Measurements from ENCODE around the gene CNTN1. TPM values are rescaled to one million over a fixed set of nuclear protein-coding genes. Genes with fewer than 3 reads are reported as not detected.

Gene CNTN1
- total and polyA plus RNA-seq, 9 donors, result 21.8 to 123 (median 44.1) TPM

GRCh38 chr12:40947797-40948196 is 255.6 kb downstream of the CNTN1 start:
- Histone ChIP-seq H3K27ac (no peak overlapping the region), H3K27me3 (no peaks in the 10 kb centered on the region), H3K4me3 (no peak overlapping the region), H3K36me3 (no peaks in the 10 kb centered on the region), H3K9me3 (no peaks in the 10 kb centered on the region), H3K4me1 (ENCODE audit: insufficient read depth) (no peaks in the 10 kb centered on the region)
- DNase-seq, result no peak
- TF ChIP-seq EP300 (IDR thresholded peaks at IDR 0.05), result no peak
- TF ChIP-seq CTCF (IDR thresholded peaks at IDR 0.05), result no peak
- no peak for TF ChIP-seq POLR2A (IDR thresholded peaks at IDR 0.05)
- intact Hi-C loops (cut with DNase I), result loop anchor here in 3 of 4 donors (10.0 kb wide), 1 partner anchor 1077 kb away; no protein-coding TSS in a partner anchor
- 68 to 77% (median 77%) methylated on average over 2 of the region's 2 CpGs for WGBS, 3 donors

- TF ChIP-seq EP300 (IDR thresholded peaks at IDR 0.05) (no peak), POLR2A (IDR thresholded peaks at IDR 0.05) (no peak), CTCF (IDR thresholded peaks at IDR 0.05) (no peak)
- intact Hi-C loops (cut with DNase I), result no loop called here
- 59 to 75% (median 73%) methylated on average over 2 of the region's 2 CpGs for WGBS, 3 donors
- Histone ChIP-seq H3K27ac (no peak overlapping the region), H3K27me3 (no peaks in the 10 kb centered on the region), H3K4me1 (ENCODE audit: insufficient read depth) (no peaks in the 10 kb centered on the region), H3K36me3 (no peaks in the 10 kb centered on the region), H3K4me3 (no peak overlapping the region), H3K9me3 (no peaks in the 10 kb centered on the region)
- DNase-seq, result no peak
Observed at GRCh38 chr12:40953076-40953475, 260.8 kb downstream of the CNTN1 start.

GRCh38 chr12:40957417-40957816 is 265.2 kb downstream of the CNTN1 start:
- intact Hi-C loops (cut with DNase I), result no loop called here
- DNase-seq, result no peak
- Histone ChIP-seq H3K36me3 (no peaks in the 10 kb centered on the region), H3K9me3 (no peaks in the 10 kb centered on the region), H3K4me1 (ENCODE audit: insufficient read depth) (no peaks in the 10 kb centered on the region), H3K27me3 (no peaks in the 10 kb centered on the region), H3K4me3 (no peak overlapping the region), H3K27ac (no peak overlapping the region)
- WGBS, 3 donors, result 97 to 98% (median 98%) methylated on average over 1 of the region's 1 CpG
- TF ChIP-seq POLR2A (IDR thresholded peaks at IDR 0.05), result no peak
- no peak for TF ChIP-seq CTCF (IDR thresholded peaks at IDR 0.05)
- TF ChIP-seq EP300 (IDR thresholded peaks at IDR 0.05), result no peak

GRCh38 chr12:40959041-40959440 is 266.8 kb downstream of the CNTN1 start:
- Histone ChIP-seq H3K27ac (no peak overlapping the region), H3K4me3 (no peak overlapping the region), H3K27me3 (no peaks in the 10 kb centered on the region), H3K9me3 (no peaks in the 10 kb centered on the region), H3K36me3 (no peaks in the 10 kb centered on the region), H3K4me1 (ENCODE audit: insufficient read depth) (no peaks in the 10 kb centered on the region)
- WGBS, 3 donors, result 12 to 35% (median 19%) methylated on average over 2 of the region's 2 CpGs
- DNase-seq, result no peak
- intact Hi-C loops (cut with DNase I), result no loop called here
- TF ChIP-seq EP300 (IDR thresholded peaks at IDR 0.05), result no peak

GRCh38 chr12:40963751-40964150 is 271.5 kb downstream of the CNTN1 start:
- Histone ChIP-seq H3K4me1 (ENCODE audit: insufficient read depth) (no peaks in the 10 kb centered on the region), H3K9me3 (no peaks in the 10 kb centered on the region), H3K36me3 (no peaks in the 10 kb centered on the region), H3K4me3 (no peak overlapping the region), H3K27me3 (no peaks in the 10 kb centered on the region), H3K27ac (no peak overlapping the region)
- no peak for TF ChIP-seq CTCF (IDR thresholded peaks at IDR 0.05)
- TF ChIP-seq EP300 (IDR thresholded peaks at IDR 0.05), result no peak
- TF ChIP-seq POLR2A (IDR thresholded peaks at IDR 0.05), result no peak
- intact Hi-C loops (cut with DNase I), result no loop called here
- WGBS, 3 donors, result 78 to 90% (median 87%) methylated on average over 2 of the region's 2 CpGs
- DNase-seq, result no peak

Measured in ovary (tissue), 9 donors.